NT2/D1 (cell line): ENCODE data around the gene FARS2.

Source experiments
- DNase-seq: peaks from one replicate; pipeline ENCODE4 v3.0.0-alpha.2; 2011; ENCODE audit warnings: low read depth, low spot score
- H3K27me3 ChIP-seq: 2 replicates; pipeline ENCODE4 v1.6.0; 2011; ENCODE audit warnings: mild to moderate bottlenecking; ENCODE audit not compliant: insufficient read length, insufficient read depth
- H3K36me3 ChIP-seq: 2 replicates; pipeline ENCODE4 v1.6.1; 2011; ENCODE audit warnings: mild to moderate bottlenecking, low read length, mixed read lengths; ENCODE audit not compliant: insufficient read depth, insufficient read length
- H3K4me1 ChIP-seq: 2 replicates; pipeline ENCODE4 v1.5.1; 2011; ENCODE audit not compliant: insufficient read depth, insufficient read length
- H3K4me3 ChIP-seq: 2 replicates; pipeline ENCODE4 v1.5.1; 2011; ENCODE audit warnings: low read depth; ENCODE audit not compliant: insufficient read length
- H3K9ac ChIP-seq: 2 replicates; pipeline ENCODE4 v1.6.0; 2011; ENCODE audit warnings: low read depth; ENCODE audit not compliant: insufficient read length
- H3K9me3 ChIP-seq: 2 replicates; pipeline ENCODE4 v1.5.1; 2011; ENCODE audit warnings: mild to moderate bottlenecking, low read length; ENCODE audit not compliant: insufficient read depth
- SUZ12 ChIP-seq: IDR thresholded peaks from 2 replicates; pipeline ENCODE4 v1.6.1; 2011; ENCODE audit not compliant: insufficient read length, insufficient read depth; ENCODE audit errors: extremely low read depth
- YY1 ChIP-seq: IDR thresholded peaks from 2 replicates; pipeline ENCODE4 v1.6.1; 2011; ENCODE audit not compliant: insufficient read length, insufficient read depth
- ZNF274 ChIP-seq: IDR thresholded peaks from 2 replicates; pipeline ENCODE4 v1.6.1; 2011; ENCODE audit warnings: mild to moderate bottlenecking, low read depth, low read length

Gene FARS2

DNA sequence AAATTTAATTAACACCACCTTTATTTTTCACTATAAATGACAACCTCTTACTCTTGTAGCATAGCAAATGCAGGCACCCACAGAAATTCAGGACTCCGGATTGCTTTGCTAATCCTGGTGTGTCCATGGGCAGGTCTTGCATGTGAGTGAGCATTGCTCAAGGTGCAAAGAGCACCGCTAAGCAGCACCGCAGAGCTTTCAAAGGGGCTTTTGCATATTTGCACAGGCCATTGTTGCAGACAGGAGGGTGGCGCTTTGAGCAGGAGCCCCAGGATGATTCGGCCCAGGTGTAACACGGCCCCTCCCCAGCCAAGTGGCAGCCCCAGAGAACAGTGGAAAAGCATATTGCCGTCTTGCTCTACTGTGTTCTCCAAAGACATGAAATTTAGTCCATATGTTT lies 452.2 kb downstream of the FARS2 start:
- no peak for DNase-seq
- Histone ChIP-seq H3K4me1 (peaks cover 2% of the 10 kb centered on the region), H3K9ac (no peak overlapping the region), H3K4me3 (no peak overlapping the region), H3K9me3 (peaks cover 7% of the 10 kb centered on the region; the same call in 1 of the 2 replicates), H3K36me3 (no peaks in the 10 kb centered on the region), H3K27me3 (no peaks in the 10 kb centered on the region)
- TF ChIP-seq YY1 (no peak), SUZ12 (no peak), ZNF274 (no peak)

DNA sequence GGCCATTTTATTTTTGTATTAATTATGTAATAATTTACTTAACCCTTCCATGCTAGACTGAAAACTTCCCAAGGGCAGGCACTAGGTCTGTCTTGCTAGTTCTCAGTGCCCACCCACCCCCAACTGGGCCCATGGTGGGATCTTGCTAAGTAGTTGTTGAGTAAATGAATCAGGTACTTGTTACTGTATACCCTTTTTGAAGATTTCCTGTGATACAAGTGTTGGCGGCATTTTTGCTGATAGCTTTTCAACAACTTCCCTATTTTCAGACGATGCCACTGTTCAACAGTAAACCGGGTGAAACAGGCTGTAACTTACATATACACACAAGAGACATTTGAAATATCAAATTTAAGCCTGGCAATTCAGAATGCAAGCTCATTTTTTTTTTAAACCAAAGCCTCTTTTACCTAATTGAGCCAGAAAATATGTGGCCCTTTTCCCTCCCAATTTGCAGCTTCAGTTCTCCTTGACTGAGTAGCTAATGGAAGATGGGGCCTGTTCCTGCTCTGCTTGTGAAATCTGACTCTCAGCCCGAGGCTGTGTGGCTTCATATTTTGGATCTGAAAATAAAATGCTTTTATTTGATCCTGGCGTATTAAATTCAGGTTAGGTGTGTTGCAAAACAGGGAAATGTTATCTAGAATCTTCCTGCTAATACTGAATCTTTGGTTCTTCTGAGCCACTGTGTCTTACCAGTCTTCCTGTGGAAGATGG lies 457.1 kb downstream of the FARS2 start:
- Histone ChIP-seq H3K36me3 (no peaks in the 10 kb centered on the region), H3K27me3 (no peaks in the 10 kb centered on the region), H3K4me1 (peaks cover 2% of the 10 kb centered on the region), H3K4me3 (no peak overlapping the region), H3K9me3 (peaks cover 7% of the 10 kb centered on the region; the same call in 1 of the 2 replicates), H3K9ac (no peak overlapping the region)
- no peak for DNase-seq
- TF ChIP-seq YY1 (no peak), SUZ12 (no peak), ZNF274 (no peak)

DNA sequence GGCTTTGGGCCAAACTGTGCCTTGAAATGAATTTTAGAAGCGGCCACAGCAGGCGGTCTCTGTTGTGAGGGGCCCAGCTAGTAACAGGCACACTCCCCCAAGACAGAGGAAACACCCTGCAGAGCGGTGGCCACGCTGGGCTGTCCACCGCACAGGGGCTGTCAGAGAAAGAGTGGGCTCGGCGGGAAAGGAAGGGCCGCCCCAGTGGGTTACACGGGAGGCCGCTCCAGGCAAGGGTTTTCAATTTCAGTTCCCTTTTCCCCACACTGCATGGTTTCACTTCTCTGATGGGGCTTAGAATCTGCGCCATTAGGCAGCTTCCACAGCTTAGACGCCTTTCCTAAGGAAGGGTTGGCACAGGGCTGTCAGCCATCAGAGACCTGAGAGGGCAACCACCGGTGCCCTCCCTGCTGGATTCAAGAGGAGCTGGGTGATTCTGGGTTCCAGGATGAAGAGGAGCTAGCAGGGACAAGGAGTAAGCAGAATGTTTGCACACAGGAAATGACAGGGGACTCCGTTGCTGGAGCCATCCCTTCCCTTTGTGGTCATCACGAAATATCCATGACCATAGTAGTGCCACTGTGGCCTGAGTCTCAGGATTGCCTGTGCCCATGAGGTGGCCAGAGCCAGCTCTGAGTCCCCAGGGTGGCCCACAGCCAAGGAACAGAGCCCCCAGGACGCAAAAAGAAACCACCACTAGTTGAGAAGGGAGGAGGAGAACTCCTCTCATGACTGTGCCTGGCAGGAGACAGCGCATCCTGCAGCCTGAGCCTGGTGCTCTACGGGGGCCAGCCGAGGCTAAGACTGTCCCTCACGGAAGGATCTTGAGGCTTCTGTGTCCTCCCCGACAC lies 462.8 kb downstream of the FARS2 start:
- Histone ChIP-seq H3K9ac (no peak overlapping the region), H3K36me3 (no peaks in the 10 kb centered on the region), H3K4me1 (peaks cover 3% of the 10 kb centered on the region), H3K4me3 (no peak overlapping the region), H3K27me3 (no peaks in the 10 kb centered on the region), H3K9me3 (no peaks in the 10 kb centered on the region)
- TF ChIP-seq ZNF274 = no peak
- TF ChIP-seq SUZ12 = no peak
- no peak for TF ChIP-seq YY1
- DNase-seq = no peak

DNA sequence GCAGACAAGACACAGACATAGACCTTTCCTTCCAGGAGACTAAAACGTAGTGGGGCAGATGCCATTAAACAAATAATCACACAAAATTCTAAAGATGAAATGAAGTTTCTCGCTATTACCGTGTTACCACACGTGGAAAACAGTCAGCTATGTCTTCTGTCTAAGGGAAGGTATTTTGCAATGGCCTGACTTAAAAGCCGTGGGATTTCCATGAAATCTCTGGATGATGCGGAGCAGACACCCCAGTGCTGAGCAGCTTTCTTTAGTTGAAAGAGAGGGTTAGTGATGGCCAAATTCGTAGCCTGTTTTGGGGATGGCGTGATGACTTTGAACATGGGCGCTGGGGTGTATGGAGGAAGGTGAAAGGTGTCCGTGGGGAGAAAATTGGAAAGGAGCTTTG lies 463.6 kb downstream of the FARS2 start:
- Histone ChIP-seq H3K9me3 (no peaks in the 10 kb centered on the region), H3K4me3 (no peak overlapping the region), H3K27me3 (no peaks in the 10 kb centered on the region), H3K9ac (no peak overlapping the region), H3K36me3 (no peaks in the 10 kb centered on the region), H3K4me1 (peaks cover 3% of the 10 kb centered on the region)
- TF ChIP-seq YY1 (no peak), ZNF274 (no peak), SUZ12 (no peak)
- no peak for DNase-seq

DNA sequence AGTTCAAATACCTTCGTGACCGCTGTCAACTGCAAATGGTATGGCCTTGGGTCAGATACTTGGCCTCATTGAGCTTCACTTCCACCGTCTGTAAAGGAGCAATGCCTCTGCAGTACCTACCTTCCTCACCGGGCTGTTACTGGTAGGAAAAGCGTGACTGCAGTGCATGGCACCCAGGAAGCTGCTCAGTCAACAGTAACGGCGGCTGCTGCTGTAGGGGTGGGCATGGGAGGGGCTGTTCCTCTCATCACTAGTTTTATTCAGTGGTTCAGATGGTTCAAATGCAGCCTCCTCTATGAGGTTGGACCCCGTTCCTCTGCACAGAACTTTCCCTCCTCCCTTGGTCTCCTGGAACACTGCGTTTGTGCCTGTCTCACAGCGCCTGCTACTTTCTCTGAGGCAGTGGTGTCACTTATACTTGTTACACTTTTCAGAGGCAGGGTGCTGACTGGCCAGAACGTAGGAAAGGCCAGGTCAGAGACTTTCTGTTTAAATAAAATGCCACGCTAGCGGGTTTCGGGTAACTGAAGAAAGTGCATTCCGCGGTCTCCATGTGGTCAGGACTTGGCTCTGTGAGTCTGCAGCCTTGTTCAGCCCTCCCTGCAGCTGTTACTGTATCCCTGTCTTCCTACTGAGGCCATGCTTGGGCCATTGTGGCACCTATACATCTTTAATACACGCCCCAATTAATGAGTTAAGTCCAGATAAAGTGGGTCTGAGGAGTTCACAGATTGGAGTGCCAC lies 465.8 kb downstream of the FARS2 start:
- Histone ChIP-seq H3K27me3 (no peaks in the 10 kb centered on the region), H3K4me1 (peaks cover 3% of the 10 kb centered on the region), H3K9ac (no peak overlapping the region), H3K9me3 (no peaks in the 10 kb centered on the region), H3K36me3 (no peaks in the 10 kb centered on the region), H3K4me3 (no peak overlapping the region)
- TF ChIP-seq ZNF274 = no peak
- no peak for TF ChIP-seq SUZ12
- no peak for TF ChIP-seq YY1
- DNase-seq = no peak

DNA sequence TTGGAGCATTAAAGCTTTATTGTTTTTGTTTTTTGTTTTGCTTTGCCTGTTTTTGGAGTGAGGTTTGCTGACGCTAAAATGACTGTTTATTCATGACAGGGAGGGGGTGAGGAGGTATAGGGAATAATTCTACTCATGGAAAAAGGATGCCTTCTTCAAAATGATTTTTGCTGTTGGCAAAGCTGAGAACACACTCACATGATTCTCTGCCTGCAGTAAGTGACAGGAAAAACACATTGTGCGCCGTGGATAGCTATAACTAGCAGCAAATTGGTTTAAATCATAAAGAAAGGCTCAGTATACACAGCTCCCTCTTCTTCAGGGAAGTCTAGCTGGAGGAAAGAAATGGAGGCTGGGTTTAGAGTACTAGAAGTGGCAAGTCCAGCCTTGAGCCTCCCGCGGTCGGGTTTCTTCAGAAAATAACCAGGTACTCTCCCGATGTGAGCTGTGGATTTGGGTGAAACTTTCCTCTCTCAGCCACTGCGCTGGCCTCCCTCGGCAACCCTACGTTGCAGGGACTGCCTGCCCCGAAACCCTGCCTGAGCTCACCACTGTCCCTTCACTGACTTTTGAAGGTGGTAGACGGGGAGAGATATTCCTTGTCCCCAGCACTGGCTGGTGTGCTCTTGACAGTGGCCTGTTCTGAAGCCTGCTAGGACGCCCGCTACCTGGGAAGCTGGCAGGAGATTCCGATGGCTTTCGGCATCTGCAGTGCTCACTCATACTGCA lies 467.2 kb downstream of the FARS2 start:
- Histone ChIP-seq H3K27me3 (no peaks in the 10 kb centered on the region), H3K36me3 (no peaks in the 10 kb centered on the region), H3K4me1 (peaks cover 3% of the 10 kb centered on the region), H3K9ac (no peak overlapping the region), H3K9me3 (no peaks in the 10 kb centered on the region), H3K4me3 (no peak overlapping the region)
- no peak for DNase-seq
- TF ChIP-seq SUZ12 (no peak), YY1 (no peak), ZNF274 (no peak)

DNA sequence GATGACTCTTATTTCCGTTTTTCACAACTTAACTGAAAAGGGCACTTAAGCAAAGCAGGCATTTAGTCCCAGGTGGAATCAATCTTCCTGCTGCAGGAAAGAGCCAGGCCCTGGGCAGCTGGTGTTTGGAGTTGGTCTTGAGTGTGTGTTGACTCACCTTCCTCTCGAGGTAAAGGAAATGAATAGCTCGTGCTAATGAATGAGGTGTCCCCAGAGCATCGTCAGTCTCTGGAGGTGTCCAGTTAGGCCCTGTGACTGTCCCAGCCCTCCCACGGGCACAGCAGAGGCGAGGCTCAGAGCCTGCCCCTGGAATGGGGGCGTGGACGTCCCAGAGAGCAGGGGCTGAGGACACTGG lies 467.7 kb downstream of the FARS2 start:
- H3K9me3 ChIP-seq = no peaks in the 10 kb centered on the region
- no peak overlapping the region for H3K4me3 ChIP-seq
- no peak overlapping the region for H3K9ac ChIP-seq
- H3K27me3 ChIP-seq = no peaks in the 10 kb centered on the region
- H3K4me1 ChIP-seq = peaks cover 2% of the 10 kb centered on the region
- no peaks in the 10 kb centered on the region for H3K36me3 ChIP-seq
- no peak for DNase-seq
- TF ChIP-seq SUZ12 (no peak), YY1 (no peak), ZNF274 (no peak)
